Measurements from ENCODE around the gene WIF1. TPM values are rescaled to one million over a fixed set of nuclear protein-coding genes. Genes with fewer than 3 reads are reported as not detected.

Gene WIF1
- total RNA-seq, 1 donor from 2014 or later = 0.62 TPM

Other genes with a start within 250 kb of the WIF1 start
- gene LEMD3, start 48.3 kb upstream of the WIF1 start, total RNA-seq = 12.9 TPM
- 148 TPM for gene MSRB3, start 157.4 kb upstream of the WIF1 start, total RNA-seq